Measurements from ENCODE around the gene CTNNBIP1. TPM values are rescaled to one million over a fixed set of nuclear protein-coding genes. Genes with fewer than 3 reads are reported as not detected.

CTNNBIP1 gene
- total RNA-seq, 1 experiment from 2014 or later = 44.4 TPM

DNA sequence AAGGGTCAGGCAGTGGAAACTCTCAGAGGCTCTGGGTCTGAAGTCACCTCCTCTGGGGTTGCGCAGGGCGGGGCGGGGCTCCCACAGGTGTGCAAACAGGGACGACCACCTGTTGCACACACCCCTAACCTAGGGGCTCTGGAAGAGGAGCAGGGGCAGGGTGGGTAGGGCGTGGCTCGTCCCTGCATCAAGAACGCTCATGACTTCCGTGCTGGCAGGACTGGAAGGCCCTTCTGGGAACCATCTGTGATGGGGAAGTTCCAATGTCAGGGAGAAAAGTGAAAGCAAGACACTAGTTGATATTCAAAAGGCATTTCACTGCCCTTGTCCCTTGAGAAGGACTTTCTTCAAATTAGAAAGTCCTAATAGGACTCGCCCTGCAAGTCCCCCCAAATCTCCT is 64.2 kb downstream of the CTNNBIP1 start:
- Histone ChIP-seq H4K20me1 (ENCODE audit: control insufficient read depth, insufficient read depth, insufficient read length) (no peaks in the 10 kb centered on the region), H2AK5ac (ENCODE audit: insufficient read length, low read length) (no peak overlapping the region), H3K4me1 (ENCODE audit: insufficient read depth, low read length) (no peaks in the 10 kb centered on the region), H3K9me3 (ENCODE audit: control insufficient read depth, low read depth, low read length) (no peaks in the 10 kb centered on the region), H2BK20ac (ENCODE audit: low read depth, low read length, poor library complexity, severe bottlenecking) (no peak overlapping the region), H3K27ac (ENCODE audit: insufficient read length, low read depth, low read length) (no peak overlapping the region), H3K4ac (ENCODE audit: low read depth, low read length) (no peak overlapping the region), H3K27me3 (ENCODE audit: insufficient read depth, low read length) (no peaks in the 10 kb centered on the region), H3K23me2 (ENCODE audit: insufficient read length, low read depth, low read length, poor library complexity, severe bottlenecking) (no peaks in the 10 kb centered on the region), H4K91ac (ENCODE audit: insufficient read length, low read depth, low read length) (no peak overlapping the region), H2BK12ac (ENCODE audit: insufficient read length, low read depth, low read length) (no peak overlapping the region), H3K56ac (ENCODE audit: insufficient read length, low read depth, low read length) (no peak overlapping the region), H3K4me2 (ENCODE audit: insufficient read depth, insufficient read length, low read length) (no peak overlapping the region), H3K14ac (ENCODE audit: insufficient read depth, low read length) (no peak overlapping the region), H2BK5ac (ENCODE audit: insufficient read length, low read length) (no peak overlapping the region), H2BK15ac (ENCODE audit: low read depth, low read length) (no peak overlapping the region), H4K5ac (ENCODE audit: insufficient read length, low read depth, low read length) (no peak overlapping the region), H3T11ph (ENCODE audit: low read length) (no peak overlapping the region), H3K79me1 (ENCODE audit: insufficient read depth, low read depth, low read length, poor library complexity, severe bottlenecking) (no peaks in the 10 kb centered on the region), H2AFZ (ENCODE audit: low read length) (no peak overlapping the region), H3K23ac (ENCODE audit: insufficient read length, low read depth, low read length) (no peak overlapping the region), H4K8ac (replicated peaks; ENCODE audit: insufficient read length, low read depth, low read length) (no peak overlapping the region), H3K9ac (ENCODE audit: extremely low read depth, insufficient read length, low read length) (no peak overlapping the region), H2BK120ac (ENCODE audit: low read depth, low read length, poor library complexity, severe bottlenecking) (no peak overlapping the region), H3K18ac (ENCODE audit: insufficient read length, low read depth, low read length) (no peak overlapping the region), H3K79me2 (ENCODE audit: insufficient read depth, low read length) (no peaks in the 10 kb centered on the region)
- WGBS (ENCODE audit: extremely low coverage, insufficient read length, low lambda C conversion rate) = no CpG with 5 or more reads among the region's 9 CpGs
- peak; percentile 22 for DNase-seq
- H3K36me3 Mint-ChIP-seq (ENCODE audit: insufficient read depth in 1 of 3, low read depth in 3 of 3) = no peaks in the 10 kb centered on the region
- H3K4me3 Mint-ChIP-seq = no peak overlapping the region; a peak in 1 of 5 replicates
- H3K9me3 Mint-ChIP-seq = peaks cover 0 to 3% of the 10 kb centered on the region in 2 experiments; a peak in 1 of 5 replicates
- peak overlapping the region in 1 of 3 experiments; percentile 86; a peak in 3 of 7 replicates for H3K27ac Mint-ChIP-seq
- H3K27me3 Mint-ChIP-seq (ENCODE audit: low read depth) = no peaks in the 10 kb centered on the region
- H3K4me1 Mint-ChIP-seq = peaks cover 30 to 56% of the 10 kb centered on the region in 2 experiments
- TF ChIP-seq, protein P1, sequence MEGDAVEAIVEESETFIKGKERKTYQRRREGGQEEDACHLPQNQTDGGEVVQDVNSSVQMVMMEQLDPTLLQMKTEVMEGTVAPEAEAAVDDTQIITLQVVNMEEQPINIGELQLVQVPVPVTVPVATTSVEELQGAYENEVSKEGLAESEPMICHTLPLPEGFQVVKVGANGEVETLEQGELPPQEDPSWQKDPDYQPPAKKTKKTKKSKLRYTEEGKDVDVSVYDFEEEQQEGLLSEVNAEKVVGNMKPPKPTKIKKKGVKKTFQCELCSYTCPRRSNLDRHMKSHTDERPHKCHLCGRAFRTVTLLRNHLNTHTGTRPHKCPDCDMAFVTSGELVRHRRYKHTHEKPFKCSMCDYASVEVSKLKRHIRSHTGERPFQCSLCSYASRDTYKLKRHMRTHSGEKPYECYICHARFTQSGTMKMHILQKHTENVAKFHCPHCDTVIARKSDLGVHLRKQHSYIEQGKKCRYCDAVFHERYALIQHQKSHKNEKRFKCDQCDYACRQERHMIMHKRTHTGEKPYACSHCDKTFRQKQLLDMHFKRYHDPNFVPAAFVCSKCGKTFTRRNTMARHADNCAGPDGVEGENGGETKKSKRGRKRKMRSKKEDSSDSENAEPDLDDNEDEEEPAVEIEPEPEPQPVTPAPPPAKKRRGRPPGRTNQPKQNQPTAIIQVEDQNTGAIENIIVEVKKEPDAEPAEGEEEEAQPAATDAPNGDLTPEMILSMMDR (conservative IDR thresholded peaks at IDR 0.05) = no peak
